ENCODE results near the gene MARCHF10. TPM values are rescaled to one million over a fixed set of nuclear protein-coding genes. Genes with fewer than 3 reads are reported as not detected.

MARCHF10 gene, protein sequence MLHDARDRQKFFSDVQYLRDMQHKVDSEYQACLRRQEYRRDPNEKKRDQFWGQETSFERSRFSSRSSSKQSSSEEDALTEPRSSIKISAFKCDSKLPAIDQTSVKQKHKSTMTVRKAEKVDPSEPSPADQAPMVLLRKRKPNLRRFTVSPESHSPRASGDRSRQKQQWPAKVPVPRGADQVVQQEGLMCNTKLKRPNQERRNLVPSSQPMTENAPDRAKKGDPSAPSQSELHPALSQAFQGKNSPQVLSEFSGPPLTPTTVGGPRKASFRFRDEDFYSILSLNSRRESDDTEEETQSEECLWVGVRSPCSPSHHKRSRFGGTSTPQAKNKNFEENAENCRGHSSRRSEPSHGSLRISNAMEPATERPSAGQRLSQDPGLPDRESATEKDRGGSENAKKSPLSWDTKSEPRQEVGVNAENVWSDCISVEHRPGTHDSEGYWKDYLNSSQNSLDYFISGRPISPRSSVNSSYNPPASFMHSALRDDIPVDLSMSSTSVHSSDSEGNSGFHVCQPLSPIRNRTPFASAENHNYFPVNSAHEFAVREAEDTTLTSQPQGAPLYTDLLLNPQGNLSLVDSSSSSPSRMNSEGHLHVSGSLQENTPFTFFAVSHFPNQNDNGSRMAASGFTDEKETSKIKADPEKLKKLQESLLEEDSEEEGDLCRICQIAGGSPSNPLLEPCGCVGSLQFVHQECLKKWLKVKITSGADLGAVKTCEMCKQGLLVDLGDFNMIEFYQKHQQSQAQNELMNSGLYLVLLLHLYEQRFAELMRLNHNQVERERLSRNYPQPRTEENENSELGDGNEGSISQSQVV
- total RNA-seq (2021; ENCODE audit: unreplicated experiment) (0.39 TPM), Bru-seq, nascent RNA (percentile 11 among the genes with signal in this experiment), BruChase-seq, experiment 1, labeled RNA remaining after a 2-hour chase (percentile 7 among the genes with signal in this experiment), BruChase-seq, experiment 2, labeled RNA remaining after a 6-hour chase (percentile 5 among the genes with signal in this experiment)
- polyA plus RNA-seq (2012; ENCODE audit: insufficient read length), result 0.91 TPM
- long read RNA-seq, partial matches to known transcripts, result 0 of 1 reads
- long read RNA-seq, other reads (novel, unspliced or antisense), result 1 of 1 reads

DNA sequence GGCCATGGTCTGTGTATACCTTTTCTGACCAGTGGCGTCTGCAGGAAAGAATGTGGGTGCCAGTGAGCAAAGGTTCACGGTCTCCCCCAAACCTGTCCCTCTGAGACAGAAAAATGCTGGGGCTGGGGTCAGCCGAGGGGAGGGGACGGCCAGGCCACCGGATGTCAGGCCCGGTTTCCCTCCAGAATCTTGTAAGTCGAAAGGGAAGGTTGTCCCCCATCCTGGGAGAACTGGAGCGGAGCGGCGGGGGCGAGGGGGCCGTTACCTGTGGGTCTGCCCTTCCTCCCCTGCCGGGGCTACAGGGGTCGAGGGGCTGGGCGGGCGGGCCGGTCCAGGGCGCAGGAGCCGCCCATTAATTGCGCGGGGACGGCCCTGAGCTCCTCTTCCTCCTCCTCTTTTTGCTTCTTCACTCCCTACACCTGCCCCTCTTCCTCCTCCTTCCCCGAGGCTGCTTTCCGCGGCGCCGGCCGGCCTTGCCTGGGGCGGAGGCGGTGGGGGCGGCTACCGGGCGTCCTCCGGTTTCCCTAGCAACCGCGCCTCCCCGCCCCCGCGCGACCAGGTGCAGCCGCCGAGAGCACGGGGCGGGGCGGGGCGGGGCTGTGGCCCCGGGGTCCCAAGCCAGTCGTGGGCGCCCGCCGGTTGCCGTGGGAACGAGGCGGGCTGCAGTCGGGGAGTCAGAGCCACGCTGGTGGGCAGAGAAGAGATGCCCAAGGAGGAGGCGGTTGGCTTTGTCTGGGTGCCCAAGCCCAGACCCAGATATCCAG lies at the start of gene MARCHF10:
Gene MARCHF10 (minus strand): TSS at position 503 of the 764 bp plus-strand sequence. CDS start 6,579 bp downstream, outside the sequence.
- ChIA-PET POLR2A (no interaction called here), CTCF (no interaction called here)
- intact Hi-C loops (cut with micrococcal nuclease; ENCODE audit: unreplicated experiment), result no loop called here
- in situ Hi-C loops (cut with HindIII; ENCODE audit: low pct_unique_long_range_greater_than_20kb, low sequenced_read_pairs), result no loop called here
- BruUV-seq (replicated peaks), result no TSS peak
- ATAC-seq, result peak; percentile 67
- no peak for TF ChIP-seq POLR2AphosphoS5 (IDR thresholded peaks at IDR 0.05; ENCODE audit: low read depth, low read length)
- TF ChIP-seq, protein P1, sequence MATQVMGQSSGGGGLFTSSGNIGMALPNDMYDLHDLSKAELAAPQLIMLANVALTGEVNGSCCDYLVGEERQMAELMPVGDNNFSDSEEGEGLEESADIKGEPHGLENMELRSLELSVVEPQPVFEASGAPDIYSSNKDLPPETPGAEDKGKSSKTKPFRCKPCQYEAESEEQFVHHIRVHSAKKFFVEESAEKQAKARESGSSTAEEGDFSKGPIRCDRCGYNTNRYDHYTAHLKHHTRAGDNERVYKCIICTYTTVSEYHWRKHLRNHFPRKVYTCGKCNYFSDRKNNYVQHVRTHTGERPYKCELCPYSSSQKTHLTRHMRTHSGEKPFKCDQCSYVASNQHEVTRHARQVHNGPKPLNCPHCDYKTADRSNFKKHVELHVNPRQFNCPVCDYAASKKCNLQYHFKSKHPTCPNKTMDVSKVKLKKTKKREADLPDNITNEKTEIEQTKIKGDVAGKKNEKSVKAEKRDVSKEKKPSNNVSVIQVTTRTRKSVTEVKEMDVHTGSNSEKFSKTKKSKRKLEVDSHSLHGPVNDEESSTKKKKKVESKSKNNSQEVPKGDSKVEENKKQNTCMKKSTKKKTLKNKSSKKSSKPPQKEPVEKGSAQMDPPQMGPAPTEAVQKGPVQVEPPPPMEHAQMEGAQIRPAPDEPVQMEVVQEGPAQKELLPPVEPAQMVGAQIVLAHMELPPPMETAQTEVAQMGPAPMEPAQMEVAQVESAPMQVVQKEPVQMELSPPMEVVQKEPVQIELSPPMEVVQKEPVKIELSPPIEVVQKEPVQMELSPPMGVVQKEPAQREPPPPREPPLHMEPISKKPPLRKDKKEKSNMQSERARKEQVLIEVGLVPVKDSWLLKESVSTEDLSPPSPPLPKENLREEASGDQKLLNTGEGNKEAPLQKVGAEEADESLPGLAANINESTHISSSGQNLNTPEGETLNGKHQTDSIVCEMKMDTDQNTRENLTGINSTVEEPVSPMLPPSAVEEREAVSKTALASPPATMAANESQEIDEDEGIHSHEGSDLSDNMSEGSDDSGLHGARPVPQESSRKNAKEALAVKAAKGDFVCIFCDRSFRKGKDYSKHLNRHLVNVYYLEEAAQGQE (IDR thresholded peaks at IDR 0.05; ENCODE audit: insufficient read depth in 1 of 2, low read depth in 2 of 2, low read length in 1 of 2), result no peak
- Histone ChIP-seq H3K9me3 (ENCODE audit: control insufficient read depth, insufficient read depth, low read depth, low read length) (no peaks in the 10 kb centered on the region), H3K27me3 (ENCODE audit: control insufficient read depth, insufficient read depth, low read length) (no peaks in the 10 kb centered on the region), H3K4me1 (ENCODE audit: control insufficient read depth, insufficient read depth, low read length) (no peaks in the 10 kb centered on the region), H3K4me3 (ENCODE audit: low read depth in 2 of 2, low read length in 2 of 2) (peak within 1 kb of the TSS; percentile 30 to 46), H3K36me3 (ENCODE audit: control insufficient read depth, insufficient read depth, low read length) (no peaks in the 10 kb centered on the region), H3K27ac (ENCODE audit: low read length) (no peak within 1 kb of the TSS)
- DNase-seq (ENCODE audit: low read depth, low spot score), result no peak

DNA sequence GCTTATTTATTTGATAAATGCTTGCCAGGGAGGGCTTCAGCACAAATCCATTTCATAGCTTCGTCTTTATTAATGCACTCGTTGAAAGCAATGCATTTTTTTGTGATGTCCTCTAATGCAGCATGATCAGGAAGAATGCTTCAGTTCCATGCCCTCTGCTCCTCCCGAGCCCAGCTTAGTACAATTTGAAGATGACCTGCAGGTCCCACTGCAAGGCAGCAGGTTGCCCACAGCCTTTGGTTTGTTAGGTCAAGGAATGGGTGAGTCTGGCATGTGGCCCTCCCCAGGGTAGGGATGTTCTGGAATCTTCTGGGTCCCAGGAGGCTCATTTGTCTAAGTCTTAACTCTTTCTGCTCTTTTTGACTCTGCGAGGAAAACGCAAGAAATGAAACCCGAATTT lies 49.4 kb upstream of the MARCHF10 start:
- Histone ChIP-seq H3K9me3 (ENCODE audit: control insufficient read depth, insufficient read depth, low read depth, low read length) (no peaks in the 10 kb centered on the region), H3K36me3 (ENCODE audit: control insufficient read depth, insufficient read depth, low read length) (no peaks in the 10 kb centered on the region), H3K4me1 (ENCODE audit: control insufficient read depth, insufficient read depth, low read length) (no peaks in the 10 kb centered on the region), H3K27ac (ENCODE audit: low read length) (no peak overlapping the region), H3K4me3 (ENCODE audit: low read depth in 2 of 2, low read length in 2 of 2) (no peak overlapping the region), H3K27me3 (ENCODE audit: control insufficient read depth, insufficient read depth, low read length) (no peaks in the 10 kb centered on the region)
- ChIA-PET POLR2A (no interaction called here), CTCF (no interaction called here)
- in situ Hi-C loops (cut with HindIII; ENCODE audit: low pct_unique_long_range_greater_than_20kb, low sequenced_read_pairs), result no loop called here
- TF ChIP-seq, protein P2, sequence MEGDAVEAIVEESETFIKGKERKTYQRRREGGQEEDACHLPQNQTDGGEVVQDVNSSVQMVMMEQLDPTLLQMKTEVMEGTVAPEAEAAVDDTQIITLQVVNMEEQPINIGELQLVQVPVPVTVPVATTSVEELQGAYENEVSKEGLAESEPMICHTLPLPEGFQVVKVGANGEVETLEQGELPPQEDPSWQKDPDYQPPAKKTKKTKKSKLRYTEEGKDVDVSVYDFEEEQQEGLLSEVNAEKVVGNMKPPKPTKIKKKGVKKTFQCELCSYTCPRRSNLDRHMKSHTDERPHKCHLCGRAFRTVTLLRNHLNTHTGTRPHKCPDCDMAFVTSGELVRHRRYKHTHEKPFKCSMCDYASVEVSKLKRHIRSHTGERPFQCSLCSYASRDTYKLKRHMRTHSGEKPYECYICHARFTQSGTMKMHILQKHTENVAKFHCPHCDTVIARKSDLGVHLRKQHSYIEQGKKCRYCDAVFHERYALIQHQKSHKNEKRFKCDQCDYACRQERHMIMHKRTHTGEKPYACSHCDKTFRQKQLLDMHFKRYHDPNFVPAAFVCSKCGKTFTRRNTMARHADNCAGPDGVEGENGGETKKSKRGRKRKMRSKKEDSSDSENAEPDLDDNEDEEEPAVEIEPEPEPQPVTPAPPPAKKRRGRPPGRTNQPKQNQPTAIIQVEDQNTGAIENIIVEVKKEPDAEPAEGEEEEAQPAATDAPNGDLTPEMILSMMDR (IDR thresholded peaks at IDR 0.05), result no peak
- TF ChIP-seq POLR2AphosphoS5 (IDR thresholded peaks at IDR 0.05; ENCODE audit: low read depth, low read length) (no peak), SIN3A (IDR thresholded peaks at IDR 0.05; ENCODE audit: borderline replicate concordance, insufficient read depth, low read depth, low read length) (no peak), TCF7L2 (IDR thresholded peaks at IDR 0.05; ENCODE audit: low read depth, low read length) (no peak)
- TF ChIP-seq, protein P1 (IDR thresholded peaks at IDR 0.05; ENCODE audit: insufficient read depth in 1 of 2, low read depth in 2 of 2, low read length in 1 of 2), result no peak
- no TSS peak for BruUV-seq (replicated peaks)
- DNase-seq (ENCODE audit: low read depth, low spot score) (no peak), ATAC-seq (no peak)
- intact Hi-C loops (cut with micrococcal nuclease; ENCODE audit: unreplicated experiment), result no loop called here

All from Panc1 (cell line).